Measurements from ENCODE around the gene MFAP1. TPM values are rescaled to one million over a fixed set of nuclear protein-coding genes. Genes with fewer than 3 reads are reported as not detected.

MFAP1 gene
- total RNA-seq, 4 donors from 2014 or later = 18.6 to 21.3 (median 19.7) TPM

DNA sequence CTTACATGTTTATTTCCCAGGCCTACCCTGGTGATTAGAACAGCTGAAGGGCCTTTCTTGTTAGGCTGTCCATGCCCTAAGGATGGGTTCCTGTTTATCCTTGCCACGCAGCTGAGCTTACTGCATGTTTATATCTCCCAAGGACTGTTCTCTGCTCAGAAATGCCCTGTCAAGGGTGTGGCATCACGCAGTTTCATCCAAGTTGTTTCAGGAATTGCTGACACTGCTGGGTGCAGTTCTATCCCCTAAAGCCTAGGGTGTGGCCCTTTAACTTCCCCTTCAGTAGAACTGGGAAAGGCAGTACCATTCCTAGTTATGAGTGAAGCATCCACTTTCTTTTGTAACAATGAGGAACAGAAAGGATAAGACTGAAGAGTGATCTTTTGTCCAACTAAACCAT, 52.7 kb downstream of the MFAP1 start:
- H3K4me1 ChIP-seq = peaks cover 4 to 15% (median 14%) of the 10 kb centered on the region in 4 donors
- intact Hi-C loops (cut with DNase I) = no loop called here
- H3K36me3 ChIP-seq = peaks cover 42 to 71% (median 69%) of the 10 kb centered on the region in 4 donors
- H3K27ac ChIP-seq (replicated peaks in 1 of 4) = peak overlapping the region in 1 of 4 donors; percentile 5
- no peak for DNase-seq (ENCODE audit: extremely low spot score)
- TF ChIP-seq, protein P1, sequence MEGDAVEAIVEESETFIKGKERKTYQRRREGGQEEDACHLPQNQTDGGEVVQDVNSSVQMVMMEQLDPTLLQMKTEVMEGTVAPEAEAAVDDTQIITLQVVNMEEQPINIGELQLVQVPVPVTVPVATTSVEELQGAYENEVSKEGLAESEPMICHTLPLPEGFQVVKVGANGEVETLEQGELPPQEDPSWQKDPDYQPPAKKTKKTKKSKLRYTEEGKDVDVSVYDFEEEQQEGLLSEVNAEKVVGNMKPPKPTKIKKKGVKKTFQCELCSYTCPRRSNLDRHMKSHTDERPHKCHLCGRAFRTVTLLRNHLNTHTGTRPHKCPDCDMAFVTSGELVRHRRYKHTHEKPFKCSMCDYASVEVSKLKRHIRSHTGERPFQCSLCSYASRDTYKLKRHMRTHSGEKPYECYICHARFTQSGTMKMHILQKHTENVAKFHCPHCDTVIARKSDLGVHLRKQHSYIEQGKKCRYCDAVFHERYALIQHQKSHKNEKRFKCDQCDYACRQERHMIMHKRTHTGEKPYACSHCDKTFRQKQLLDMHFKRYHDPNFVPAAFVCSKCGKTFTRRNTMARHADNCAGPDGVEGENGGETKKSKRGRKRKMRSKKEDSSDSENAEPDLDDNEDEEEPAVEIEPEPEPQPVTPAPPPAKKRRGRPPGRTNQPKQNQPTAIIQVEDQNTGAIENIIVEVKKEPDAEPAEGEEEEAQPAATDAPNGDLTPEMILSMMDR (IDR thresholded peaks at IDR 0.05) = no peak
- TF ChIP-seq EP300 (IDR thresholded peaks at IDR 0.05) (no peak), POLR2A (IDR thresholded peaks at IDR 0.05; ENCODE audit: low read depth) (no peak), POLR2AphosphoS5 (IDR thresholded peaks at IDR 0.05) (no peak)
- H3K4me3 ChIP-seq = no peak overlapping the region
- 49% methylated on average over 2 of the region's 2 CpGs for WGBS
- H3K27me3 ChIP-seq = no peaks in the 10 kb centered on the region
- H3K9me3 ChIP-seq = no peaks in the 10 kb centered on the region

DNA sequence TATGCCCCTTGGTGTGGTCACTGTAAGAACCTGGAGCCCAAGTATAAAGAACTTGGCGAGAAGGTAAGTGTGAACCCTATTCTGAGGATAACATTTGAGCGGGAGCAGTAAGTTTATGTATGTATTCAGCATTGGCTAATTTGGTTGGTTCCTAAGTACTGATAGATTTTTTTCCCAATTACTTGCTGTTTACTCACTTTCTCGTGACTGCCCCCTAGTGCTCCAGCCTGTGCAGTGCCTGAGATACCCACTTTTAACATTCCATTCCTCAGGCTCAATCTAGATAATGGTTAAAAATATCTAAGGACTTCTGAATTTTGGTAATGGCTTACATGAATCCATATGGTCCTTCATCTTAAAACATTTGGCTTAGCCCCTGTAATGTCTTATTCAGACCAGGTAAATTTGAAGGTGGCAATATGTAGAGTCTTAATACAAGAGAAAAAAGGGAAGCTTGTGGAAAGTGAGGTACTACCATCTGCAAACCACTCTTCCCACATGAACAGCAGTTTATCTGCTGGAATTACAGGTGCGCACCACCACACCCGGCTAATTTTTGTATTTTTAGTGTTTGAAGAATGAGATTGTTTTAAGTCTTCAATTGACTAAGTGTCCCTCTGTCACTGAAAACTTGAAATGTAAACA, 54.8 kb downstream of the MFAP1 start:
- H3K4me3 ChIP-seq = no peak overlapping the region
- H3K27me3 ChIP-seq = no peaks in the 10 kb centered on the region
- TF ChIP-seq, protein P1 (IDR thresholded peaks at IDR 0.05) = peak; percentile 64 to 81 (median 72)
- no peak for TF ChIP-seq EP300 (IDR thresholded peaks at IDR 0.05)
- H3K27ac ChIP-seq (replicated peaks in 1 of 4) = no peak overlapping the region
- 70% methylated on average over 5 of the region's 5 CpGs for WGBS
- H3K36me3 ChIP-seq = peaks cover 59 to 92% (median 90%) of the 10 kb centered on the region in 4 donors
- no peaks in the 10 kb centered on the region for H3K4me1 ChIP-seq
- intact Hi-C loops (cut with DNase I) = no loop called here
- H3K9me3 ChIP-seq = no peaks in the 10 kb centered on the region
- no peak for DNase-seq (ENCODE audit: extremely low spot score)

DNA sequence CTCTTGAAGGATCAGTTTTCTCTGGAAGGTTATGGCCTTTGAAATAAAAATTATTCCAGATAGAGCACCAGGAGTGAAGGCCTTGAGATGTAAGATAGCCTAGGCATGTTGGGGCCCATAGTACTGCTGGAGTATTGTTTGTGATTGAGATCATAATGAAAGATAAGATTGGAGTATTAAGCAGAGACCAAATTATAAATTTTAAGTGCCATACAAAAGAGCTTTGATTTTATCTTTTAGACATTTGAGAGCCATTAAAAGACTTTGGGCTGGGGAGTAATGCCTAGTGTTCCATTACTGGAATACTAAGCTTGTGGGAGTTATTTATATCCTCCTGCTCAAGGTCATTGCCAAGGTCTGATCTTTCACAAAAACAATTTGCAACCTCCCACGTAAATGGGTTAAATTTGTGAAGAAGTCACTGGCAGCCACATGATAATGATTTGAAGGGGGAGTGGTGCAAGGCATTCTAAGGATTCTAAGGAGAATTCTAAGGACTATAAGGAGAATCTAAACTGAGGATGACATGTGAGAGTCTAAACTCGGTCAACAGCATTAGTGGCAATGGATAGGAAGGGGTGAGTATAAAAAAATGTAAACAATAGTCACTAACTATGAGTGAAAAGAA, 60.6 kb downstream of the MFAP1 start:
- Histone ChIP-seq H3K27ac (replicated peaks in 1 of 4) (peak overlapping the region in 3 of 4 donors; percentile 14 to 61 (median 61)), H3K4me3 (no peak overlapping the region), H3K36me3 (peaks cover 66 to 100% (median 89%) of the 10 kb centered on the region in 4 donors), H3K4me1 (peaks cover 6 to 25% (median 22%) of the 10 kb centered on the region in 4 donors), H3K9me3 (no peaks in the 10 kb centered on the region), H3K27me3 (no peaks in the 10 kb centered on the region)
- TF ChIP-seq, protein P1 (IDR thresholded peaks at IDR 0.05) = no peak
- TF ChIP-seq POLR2AphosphoS5 (IDR thresholded peaks at IDR 0.05) (no peak), EP300 (IDR thresholded peaks at IDR 0.05) (no peak), POLR2A (IDR thresholded peaks at IDR 0.05; ENCODE audit: low read depth) (no peak)
- 42% methylated on average over 2 of the region's 2 CpGs for WGBS
- intact Hi-C loops (cut with DNase I) = no loop called here
- no peak for DNase-seq (ENCODE audit: extremely low spot score)

DNA sequence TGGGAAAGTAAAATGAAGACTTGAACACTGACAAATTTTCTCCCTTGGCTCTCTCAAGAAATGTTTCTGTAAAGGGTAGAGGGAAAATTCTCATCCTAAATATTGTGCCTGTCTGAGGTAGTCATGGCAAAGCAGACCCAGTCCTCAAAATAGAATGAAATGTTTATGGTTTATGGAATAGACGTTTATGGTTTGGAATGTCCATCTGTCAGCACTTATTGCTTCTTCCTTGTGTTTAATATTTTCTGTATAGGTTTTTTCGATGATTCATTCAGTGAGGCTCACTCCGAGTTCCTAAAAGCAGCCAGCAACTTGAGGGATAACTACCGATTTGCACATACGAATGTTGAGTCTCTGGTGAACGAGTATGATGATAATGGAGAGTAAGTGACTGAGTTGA, 61.7 kb downstream of the MFAP1 start:
- WGBS = 49% methylated on average over 6 of the region's 6 CpGs
- peak overlapping the region; percentile 14 to 61 (median 48) for H3K27ac ChIP-seq (replicated peaks in 1 of 4)
- no peaks in the 10 kb centered on the region for H3K27me3 ChIP-seq
- peaks cover 67 to 100% (median 86%) of the 10 kb centered on the region in 4 donors for H3K36me3 ChIP-seq
- DNase-seq (ENCODE audit: extremely low spot score) = no peak
- H3K4me3 ChIP-seq = no peak overlapping the region
- H3K4me1 ChIP-seq = peaks cover 6 to 25% (median 22%) of the 10 kb centered on the region in 4 donors
- TF ChIP-seq EP300 (IDR thresholded peaks at IDR 0.05) (no peak), POLR2A (IDR thresholded peaks at IDR 0.05; ENCODE audit: low read depth) (no peak), POLR2AphosphoS5 (IDR thresholded peaks at IDR 0.05) (no peak)
- TF ChIP-seq, protein P1 (IDR thresholded peaks at IDR 0.05) = no peak
- intact Hi-C loops (cut with DNase I) = no loop called here
- no peaks in the 10 kb centered on the region for H3K9me3 ChIP-seq

Small RNA genes within 50 kb of the gene (small RNA-seq; reads per million reads assigned to genes)
- gene MIR1282 = 0 reads per million in 3 donors
- 0 reads per million in 3 donors for gene RF00019

Other genes with a start within 250 kb of the MFAP1 start
- 10 to 100 TPM in 3 of 4 donors, 1 to 10 TPM in 1; 9.8 to 73.4 (median 23.3) TPM for gene PPIP5K1, start 234.5 kb downstream of the MFAP1 start, total RNA-seq
- gene CKMT1B, start 230.7 kb downstream of the MFAP1 start, total RNA-seq = 1 to 10 TPM in 2 of 4 donors, under 1 TPM in 2; 0.13 to 2.2 (median 0.87) TPM
- under 1 TPM in 2 of 4 donors, not detected in 2; under 0.01 to 0.06 TPM for gene STRC, start 205.9 kb downstream of the MFAP1 start, total RNA-seq
- gene CATSPER2, start 175.8 kb downstream of the MFAP1 start, total RNA-seq = 1 to 10 TPM in 2 of 4 donors, under 1 TPM in 2; 0.66 to 2.8 (median 1.4) TPM
- gene CKMT1A, start 130.8 kb downstream of the MFAP1 start, total RNA-seq = under 1 TPM in 1 of 4 donors, not detected in 3; 0.17 TPM
- 100 to 1,000 TPM in 2 of 4 donors, 10 to 100 TPM in 2; 70.6 to 256 (median 101) TPM for gene PDIA3, start 78.3 kb downstream of the MFAP1 start, total RNA-seq
- gene ELL3, start 47.7 kb downstream of the MFAP1 start, total RNA-seq = 1 to 10 TPM; 3.0 to 7.7 (median 4.1) TPM
- 100 to 1,000 TPM; 625 to 874 (median 721) TPM for gene SERF2, start 32.4 kb downstream of the MFAP1 start, total RNA-seq
- not detected for gene SERINC4, start 24.5 kb downstream of the MFAP1 start, total RNA-seq
- 10 to 100 TPM in 1 of 4 donors, 1 to 10 TPM in 3; 4.8 to 12.0 (median 9.4) TPM for gene HYPK, start 24.1 kb downstream of the MFAP1 start, total RNA-seq
- gene WDR76, start 2.3 kb upstream of the MFAP1 start, total RNA-seq = 10 to 100 TPM in 2 of 4 donors, 1 to 10 TPM in 2; 5.1 to 12.0 (median 8.2) TPM